Activated naive CD4-positive, alpha-beta T cell treated with anti-CD3 and anti-CD28 coated beads, Interleukin-2, amount 50 U/mL, for 16 hours (primary cell): ENCODE results near the gene ELOVL7.
"Not testable (repeated sequence)": the region's sequence is repeated elsewhere in the genome, so short reads cannot be mapped to it uniquely, and the experiment has no call there.

Experiments used
- DNase-seq: peaks from one replicate; pipeline ENCODE4 v3.0.0-alpha.2; 2020

Gene ELOVL7

GRCh38 chr5:60829490-60830266 lies 14.4 kb downstream of the ELOVL7 start:
- DNase-seq = no peak

GRCh38 chr5:60827201-60827600 lies 16.9 kb downstream of the ELOVL7 start:
- no peak for DNase-seq

- no peak for DNase-seq
Observed at GRCh38 chr5:60826653-60827052, 17.4 kb downstream of the ELOVL7 start.

- no peak for DNase-seq
Observed at GRCh38 chr5:60823574-60823973, 20.5 kb downstream of the ELOVL7 start.

- no peak for DNase-seq
Observed at GRCh38 chr5:60822285-60822556, 21.8 kb downstream of the ELOVL7 start.

- DNase-seq = no peak
Observed at GRCh38 chr5:60821488-60822284, 22.4 kb downstream of the ELOVL7 start.

GRCh38 chr5:60820593-60821487 lies 23.2 kb downstream of the ELOVL7 start:
- no peak for DNase-seq

- DNase-seq = not testable (repeated sequence)
Observed at GRCh38 chr5:60816138-60816537, 27.9 kb downstream of the ELOVL7 start.

GRCh38 chr5:60814498-60814897 lies 29.6 kb downstream of the ELOVL7 start:
- DNase-seq = no peak

- no peak for DNase-seq
Observed at GRCh38 chr5:60812426-60812825, 31.6 kb downstream of the ELOVL7 start.

- no peak for DNase-seq
Observed at GRCh38 chr5:60811105-60811504, 33.0 kb downstream of the ELOVL7 start.

GRCh38 chr5:60810438-60811085 lies 33.5 kb downstream of the ELOVL7 start:
- no peak for DNase-seq

GRCh38 chr5:60809891-60810425 lies 34.1 kb downstream of the ELOVL7 start:
- no peak for DNase-seq

GRCh38 chr5:60806591-60807243 lies 37.4 kb downstream of the ELOVL7 start:
- no peak for DNase-seq

- no peak for DNase-seq
Observed at GRCh38 chr5:60805463-60805862, 38.6 kb downstream of the ELOVL7 start.

GRCh38 chr5:60803712-60804111 lies 40.4 kb downstream of the ELOVL7 start:
- no peak for DNase-seq

- DNase-seq = no peak
Observed at GRCh38 chr5:60802986-60803385, 41.1 kb downstream of the ELOVL7 start.

GRCh38 chr5:60802226-60802625 lies 41.8 kb downstream of the ELOVL7 start:
- no peak for DNase-seq

- DNase-seq = no peak
Observed at GRCh38 chr5:60797482-60798153, 46.5 kb downstream of the ELOVL7 start.

GRCh38 chr5:60795424-60795950 lies 48.6 kb downstream of the ELOVL7 start:
- not testable (repeated sequence) for DNase-seq

- DNase-seq = no peak
Observed at GRCh38 chr5:60794691-60795090, 49.4 kb downstream of the ELOVL7 start.
